A673 (cell line): Measurements from ENCODE around the gene TREX2. TPM values are rescaled to one million over a fixed set of nuclear protein-coding genes. Genes with fewer than 3 reads are reported as not detected.

Experiments
- BruUV-seq: library from RNA; stranded (reverse); fragments of 400-500 nt; replicated peaks from 2 replicates; lab custom pipeline; 2021; lab: Mats Ljungman, UMichigan
- CTCF ChIA-PET: fragments of 300-600 bp; sonication (Branson Sonifier 250); formaldehyde crosslinking; loops from one replicate; lab custom pipeline; 2022; ENCODE audit warnings: antibody characterized with exemption; lab: Charles Lee
- POLR2A ChIA-PET: fragments of 300-600 bp; sonication (Branson Sonifier 250); formaldehyde crosslinking; loops from one replicate; lab custom pipeline; 2022; ENCODE audit warnings: antibody characterized with exemption; ENCODE audit not compliant: low non-redundant PET; lab: Charles Lee
- DNase-seq: peaks from one replicate; pipeline ENCODE4 v3.0.0-alpha.2; 2015; ENCODE audit warnings: low spot score
- H3K27ac ChIP-seq: fragments of 200-600 bp; sonication (generic); 2 replicates; pipeline ENCODE4 v1.5.1; 2016; ENCODE audit warnings: mixed run types, low read depth, mild to moderate bottlenecking, mixed read lengths, antibody characterized with exemption, low read length; ENCODE audit not compliant: poor library complexity, severe bottlenecking
- H3K27me3 ChIP-seq: fragments of 200-600 bp; sonication (generic); replicated peaks from 2 replicates; pipeline ENCODE4 v1.6.1; 2017; ENCODE audit warnings: mixed run types, low read depth, mild to moderate bottlenecking, mixed read lengths, antibody characterized with exemption, low read length; ENCODE audit not compliant: insufficient read depth, poor library complexity
- H3K36me3 ChIP-seq: fragments of 200-600 bp; sonication (generic); 2 replicates; pipeline ENCODE4 v1.6.1; 2016; ENCODE audit warnings: mixed run types, mild to moderate bottlenecking, mixed read lengths, antibody characterized with exemption, low read length; ENCODE audit not compliant: insufficient read depth, poor library complexity, severe bottlenecking
- H3K4me1 ChIP-seq: fragments of 200-600 bp; sonication (generic); 2 replicates; pipeline ENCODE4 v1.6.1; 2017; ENCODE audit warnings: mixed run types, mild to moderate bottlenecking, mixed read lengths, antibody characterized with exemption, low read length; ENCODE audit not compliant: insufficient read depth, poor library complexity, severe bottlenecking
- H3K4me3 ChIP-seq: fragments of 200-600 bp; sonication (generic); 2 replicates; pipeline ENCODE4 v1.5.1; 2016; ENCODE audit warnings: low read depth, mixed run types, mild to moderate bottlenecking, mixed read lengths, low read length; ENCODE audit not compliant: poor library complexity, severe bottlenecking
- H3K9me3 ChIP-seq: fragments of 200-600 bp; sonication (generic); 2 replicates; pipeline ENCODE4 v1.6.1; 2016; ENCODE audit warnings: mixed run types, low read depth, mild to moderate bottlenecking, mixed read lengths, antibody characterized with exemption, low read length; ENCODE audit not compliant: poor library complexity, severe bottlenecking
- CTCF ChIP-seq: fragments of 300-800, 200-600 bp; sonication (generic); conservative IDR thresholded peaks from 2 replicates; pipeline ENCODE4 v1.5.1; 2017; ENCODE audit warnings: low read depth, mild to moderate bottlenecking, antibody characterized with exemption, low read length, moderate library complexity, mixed read lengths
- EZH2 ChIP-seq: fragments of 200-600 bp; sonication (generic); IDR thresholded peaks from 2 replicates; pipeline ENCODE4 v1.6.1; 2017; ENCODE audit warnings: borderline replicate concordance, low read depth, mild to moderate bottlenecking, mixed read lengths, antibody characterized with exemption, low read length; ENCODE audit not compliant: poor library complexity, severe bottlenecking
- intact Hi-C: fragments of 100-400 bp; cut with micrococcal nuclease; formaldehyde crosslinking; loops from one replicate; pipeline ENCODE4 v1.10.0; 2022; ENCODE audit not compliant: unreplicated experiment
- total RNA-seq: library from RNA; stranded (reverse); gene quantifications from 2 replicates; pipeline ENCODE4 v1.2.3, GENCODE V29; 2021

Gene TREX2
- total RNA-seq, 1 experiment from 2014 or later = 0.77 TPM

GRCh38 chrX:153463556-153463955, 17.7 kb upstream of the TREX2 start:
- H3K27me3 ChIP-seq = no peaks in the 10 kb centered on the region
- no peak overlapping the region for H3K4me3 ChIP-seq
- H3K9me3 ChIP-seq = no peaks in the 10 kb centered on the region
- H3K36me3 ChIP-seq = peaks cover 5% of the 10 kb centered on the region
- DNase-seq = no peak
- POLR2A ChIA-PET = no interaction called here
- TF ChIP-seq CTCF (no peak), EZH2 (no peak)
- no TSS peak for BruUV-seq
- CTCF ChIA-PET = no interaction called here
- H3K27ac ChIP-seq = no peak overlapping the region
- H3K4me1 ChIP-seq = no peaks in the 10 kb centered on the region
- intact Hi-C loops = no loop called here

- Histone ChIP-seq H3K27me3 (no peaks in the 10 kb centered on the region), H3K9me3 (no peaks in the 10 kb centered on the region), H3K36me3 (peaks cover 5% of the 10 kb centered on the region), H3K27ac (no peak overlapping the region), H3K4me1 (no peaks in the 10 kb centered on the region), H3K4me3 (no peak overlapping the region)
- no peak for DNase-seq
- ChIA-PET CTCF (no interaction called here), POLR2A (no interaction called here)
- no TSS peak for BruUV-seq
- no peak for TF ChIP-seq CTCF
- intact Hi-C loops = no loop called here
Observed at GRCh38 chrX:153463031-153463430, 17.2 kb upstream of the TREX2 start.

- CTCF ChIA-PET = no interaction called here
- no peaks in the 10 kb centered on the region for H3K9me3 ChIP-seq
- no peak overlapping the region for H3K27ac ChIP-seq
- no peaks in the 10 kb centered on the region for H3K27me3 ChIP-seq
- BruUV-seq = no TSS peak
- H3K4me1 ChIP-seq = no peaks in the 10 kb centered on the region
- peaks cover 5% of the 10 kb centered on the region for H3K36me3 ChIP-seq
- no peak overlapping the region for H3K4me3 ChIP-seq
- TF ChIP-seq CTCF = no peak
- TF ChIP-seq EZH2 = no peak
- no peak for DNase-seq
- POLR2A ChIA-PET = no interaction called here
- intact Hi-C loops = no loop called here
Observed at GRCh38 chrX:153462291-153462690, 16.4 kb upstream of the TREX2 start.
